Activated CD4-positive, CD25-positive, alpha-beta regulatory T cell treated with anti-CD3 and anti-CD28 coated beads, Interleukin-2, amount 50 U/mL, for 16 hours (primary cell): ENCODE results near the gene EGLN1.
"Not testable (repeated sequence)": the region's sequence is repeated elsewhere in the genome, so short reads cannot be mapped to it uniquely, and the experiment has no call there.

Source experiments
- DNase-seq: peaks from one replicate; pipeline ENCODE4 v3.0.0-alpha.2; 2020; ENCODE audit warnings: low read depth, low spot score

EGLN1 gene

DNA sequence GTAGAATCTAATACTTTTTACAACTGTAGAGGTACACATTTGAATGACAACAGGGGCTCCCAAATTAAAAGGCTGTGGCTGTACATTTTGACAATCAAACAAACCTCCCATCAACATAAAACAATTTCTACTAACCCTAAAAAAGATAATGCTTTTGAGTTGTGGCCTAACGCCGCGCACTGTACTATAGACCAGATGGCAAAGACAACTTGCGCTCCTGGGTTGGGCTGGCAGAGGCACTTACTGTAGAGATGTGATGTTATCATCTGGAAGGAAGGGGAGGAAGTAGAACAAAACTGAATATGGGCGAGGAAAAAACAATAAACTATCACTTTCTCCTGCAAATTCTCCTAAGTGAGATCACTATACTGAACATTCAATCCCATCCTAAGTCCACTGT is 57.9 kb downstream of the EGLN1 start:
- DNase-seq: no peak

DNA sequence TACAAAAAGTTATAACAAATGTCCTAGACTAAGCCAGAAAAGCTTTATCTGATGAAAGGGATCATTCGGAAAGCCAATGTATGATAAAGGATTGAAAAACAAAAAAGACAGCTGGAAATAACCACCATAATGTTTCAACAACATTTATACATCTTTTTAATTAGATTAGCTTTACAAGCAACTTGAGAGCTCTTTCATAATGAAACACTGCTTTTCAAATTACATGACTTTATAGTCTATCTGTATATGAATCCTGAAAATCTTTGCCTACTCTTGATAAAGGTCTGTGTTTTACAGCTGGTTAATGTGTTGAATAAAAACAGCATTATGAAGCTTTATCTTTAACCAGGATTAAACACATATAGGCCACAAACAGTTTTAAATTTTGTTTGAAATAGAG is 58.5 kb downstream of the EGLN1 start:
- DNase-seq: no peak

DNA sequence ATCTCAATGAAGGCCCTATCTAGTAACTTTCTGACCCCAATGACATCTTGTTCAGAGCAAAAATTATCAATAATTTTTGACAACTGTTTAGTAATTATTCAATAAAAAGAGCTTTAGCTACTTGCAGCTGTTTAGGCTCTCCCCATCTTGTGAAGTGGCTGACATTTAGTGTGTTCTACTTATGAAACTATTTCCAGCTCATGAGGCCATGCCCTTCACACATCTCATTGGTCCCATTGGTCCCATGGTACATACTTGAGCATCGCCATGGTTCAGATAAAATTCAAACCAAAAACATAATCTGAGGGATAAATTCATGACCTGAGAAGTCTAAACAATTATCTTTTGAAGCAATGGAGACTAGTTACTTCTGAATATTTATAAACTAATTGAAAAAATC is 59.8 kb downstream of the EGLN1 start:
- no peak for DNase-seq

DNA sequence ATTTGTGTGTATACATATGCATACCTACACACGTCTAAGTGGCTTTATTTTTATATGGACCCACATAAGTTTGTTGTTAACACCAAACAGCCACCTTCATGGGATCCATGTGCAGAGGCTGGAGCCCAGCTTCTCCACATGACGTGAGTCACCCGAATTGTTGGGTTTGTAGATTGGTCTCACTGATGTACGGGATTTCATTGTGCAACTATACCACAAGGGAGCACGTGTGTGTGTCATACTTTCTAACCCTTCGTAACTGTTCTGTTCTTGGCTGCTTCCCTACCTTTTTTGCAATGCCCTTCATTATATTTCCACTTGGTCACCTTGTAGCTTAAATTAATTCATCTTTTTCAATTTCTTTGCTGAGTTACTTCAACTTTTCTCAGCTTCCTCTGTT is 63.0 kb downstream of the EGLN1 start:
- no peak for DNase-seq

DNA sequence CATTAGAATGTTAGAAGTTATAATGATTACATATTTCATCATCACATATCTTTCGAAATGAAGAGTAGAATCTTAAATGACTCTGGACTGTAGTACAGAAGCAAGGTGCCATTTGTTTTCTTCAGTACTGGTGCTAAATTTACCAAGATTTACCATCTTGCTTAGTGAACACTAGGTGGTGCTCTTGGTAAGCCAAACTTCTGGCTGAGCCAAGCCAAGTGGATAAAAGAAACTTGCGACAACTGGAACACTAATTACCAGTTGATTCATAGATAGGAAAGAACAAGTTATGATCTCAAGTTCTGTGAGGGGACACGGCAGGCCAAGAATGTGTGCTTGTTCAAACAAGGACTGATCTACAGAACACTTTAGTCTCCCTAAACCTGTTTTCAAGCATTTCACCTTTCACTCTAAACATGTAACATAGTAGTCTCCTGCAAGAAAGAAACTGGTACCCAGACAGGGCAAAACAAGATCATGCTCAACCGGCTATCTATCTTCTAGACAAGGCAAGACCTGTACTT is 64.2 kb downstream of the EGLN1 start:
- no peak for DNase-seq

DNA sequence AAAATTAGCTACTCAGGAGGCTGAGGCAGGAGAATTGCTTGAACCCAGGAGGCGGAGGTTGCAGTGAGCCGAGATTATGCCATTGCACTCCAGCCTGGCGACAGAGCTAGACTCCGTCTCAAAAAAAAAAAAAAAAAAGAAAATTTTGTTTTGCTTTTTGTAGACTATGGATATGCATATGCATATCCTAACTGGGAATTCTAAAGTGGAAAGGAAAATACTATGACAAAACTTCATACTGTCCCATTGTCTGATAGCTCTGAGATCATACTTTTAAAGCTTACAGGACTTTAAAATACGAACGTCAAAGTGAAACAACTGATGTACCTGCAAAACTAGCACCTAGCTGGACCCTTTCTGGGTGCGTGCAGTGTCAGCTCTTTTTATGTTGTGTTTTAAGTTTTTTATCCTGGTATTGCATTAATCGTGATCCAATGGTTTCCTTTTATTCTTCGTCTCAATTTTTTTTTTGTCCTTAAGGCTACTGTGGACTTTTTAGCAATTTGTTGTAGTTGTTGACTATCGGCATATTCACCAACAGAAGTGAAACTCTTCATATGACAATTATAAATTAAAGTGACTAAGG is 64.8 kb downstream of the EGLN1 start:
- no peak for DNase-seq

DNA sequence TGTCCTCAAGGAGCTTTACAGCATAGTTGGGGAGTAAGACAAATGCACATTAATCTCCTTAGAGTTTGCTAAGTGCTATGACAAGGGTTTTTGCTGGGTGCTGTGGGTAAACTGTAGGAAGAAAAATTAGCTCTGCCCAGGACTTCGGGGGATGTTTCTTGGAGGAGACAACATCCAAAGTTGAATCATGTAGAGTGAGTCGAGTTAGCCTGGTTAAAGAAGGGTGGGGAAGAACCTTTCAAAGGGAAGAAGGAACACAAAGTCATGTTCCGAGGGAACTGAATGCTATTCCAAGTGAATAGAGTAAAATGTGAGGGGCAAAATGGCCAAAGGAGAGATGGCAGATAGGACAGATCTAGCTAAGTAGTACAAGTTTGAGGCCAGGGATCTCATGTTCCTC is 66.9 kb downstream of the EGLN1 start:
- no peak for DNase-seq

DNA sequence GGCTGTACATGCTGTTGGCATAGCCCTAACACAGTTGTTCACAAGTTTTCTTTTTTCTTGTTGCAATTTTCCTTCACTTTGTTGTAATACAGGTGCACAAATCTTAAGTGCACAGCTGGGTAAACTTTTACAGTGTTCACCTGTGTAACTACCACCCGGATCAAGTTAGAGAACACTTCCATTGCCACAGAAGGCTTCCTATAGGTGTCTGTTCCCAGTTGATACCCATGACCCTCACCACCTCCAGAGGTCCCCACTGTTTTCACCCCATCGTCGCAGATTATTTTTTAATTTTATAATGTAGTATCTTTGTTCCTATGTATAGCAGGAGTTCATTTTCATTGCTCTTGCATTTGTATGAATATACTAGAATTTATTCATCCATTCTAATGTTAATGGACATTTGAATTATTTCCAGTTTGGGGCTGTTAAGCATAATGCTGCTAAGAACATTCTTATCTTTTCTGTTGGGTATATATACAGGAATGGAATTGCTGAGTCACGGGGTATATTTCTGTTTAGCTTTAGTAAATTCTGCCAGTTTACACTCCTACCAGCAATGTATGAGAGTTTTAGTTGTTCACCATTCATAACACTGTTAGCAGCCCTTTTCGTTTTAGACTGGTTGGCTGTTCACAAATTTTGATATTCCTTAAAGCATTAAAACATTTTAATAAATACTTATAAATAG is 67.6 kb downstream of the EGLN1 start:
- DNase-seq: no peak

DNA sequence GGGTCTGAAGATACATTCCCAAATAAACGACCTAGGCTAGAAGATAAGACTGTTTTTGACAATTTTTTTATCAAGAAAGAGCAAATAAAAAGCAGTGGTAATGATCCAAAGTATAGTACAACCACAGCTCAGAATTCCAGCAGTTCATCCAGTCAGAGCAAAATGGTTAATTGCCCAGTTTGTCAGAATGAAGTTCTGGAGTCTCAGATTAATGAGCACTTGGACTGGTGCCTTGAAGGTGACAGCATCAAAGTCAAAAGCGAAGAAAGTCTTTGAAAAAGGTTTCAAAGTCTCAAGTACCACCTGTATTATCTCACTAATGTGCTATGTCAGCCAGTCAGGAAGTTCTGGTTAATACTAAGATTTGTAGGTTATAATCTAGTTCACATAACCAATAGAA is 69.0 kb downstream of the EGLN1 start:
- no peak for DNase-seq

DNA sequence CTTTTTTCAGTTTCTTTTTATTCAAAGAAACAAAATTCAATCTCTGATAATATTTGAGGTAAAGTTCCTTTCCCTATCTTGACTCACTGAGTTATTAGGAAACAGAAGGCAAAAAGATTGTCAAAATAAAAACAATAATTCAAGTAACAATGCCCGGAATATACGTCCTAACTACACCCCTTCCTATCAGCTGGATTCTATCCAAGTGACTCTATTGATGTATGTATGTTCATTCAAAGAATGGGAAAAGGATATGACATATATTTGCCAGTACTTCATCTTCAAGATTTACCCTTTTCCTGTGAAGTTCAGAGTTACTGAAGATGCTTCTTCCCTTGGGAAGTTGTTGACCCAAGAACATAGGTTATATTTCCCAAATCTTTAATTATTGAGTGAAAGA is 70.3 kb downstream of the EGLN1 start:
- DNase-seq: no peak

DNA sequence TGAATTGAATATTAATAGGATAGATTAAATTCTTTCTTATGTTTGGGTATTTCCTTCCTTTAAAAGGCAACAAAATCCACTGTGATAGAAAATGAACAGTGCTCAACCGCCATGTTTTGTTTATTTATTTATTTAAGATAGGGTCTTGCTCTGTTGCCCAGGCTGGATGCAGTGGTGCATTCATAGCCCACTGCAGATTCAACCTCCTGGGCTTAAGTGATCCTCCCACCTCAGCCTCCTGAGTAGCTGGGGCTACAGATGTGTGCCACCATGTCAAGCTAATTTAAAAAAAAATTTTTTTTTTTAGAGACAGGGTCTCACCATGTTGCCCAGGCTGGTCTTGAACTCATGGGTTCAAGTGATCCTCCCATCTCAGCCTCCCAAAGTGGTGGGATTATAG is 73.2 kb downstream of the EGLN1 start:
- DNase-seq: not testable (repeated sequence)

DNA sequence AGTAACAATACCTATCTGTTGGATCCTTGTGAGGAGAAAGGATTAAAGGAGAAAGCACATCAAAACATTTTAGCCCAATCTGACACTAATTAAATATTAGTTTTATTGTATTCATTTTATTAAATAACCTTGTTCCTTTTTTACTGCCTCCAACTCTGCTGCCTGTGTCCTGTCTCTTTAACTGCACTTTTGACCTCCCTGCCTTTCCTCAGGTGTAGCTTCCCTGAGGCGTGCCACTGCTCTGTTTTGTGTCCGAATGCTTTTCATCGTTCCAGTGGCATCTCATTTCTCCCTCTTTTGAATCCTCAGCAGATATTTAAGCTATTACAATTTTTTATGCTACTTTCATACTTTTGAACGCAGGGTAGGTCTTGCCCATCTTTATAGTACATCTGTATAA is 73.6 kb downstream of the EGLN1 start:
- DNase-seq: no peak

DNA sequence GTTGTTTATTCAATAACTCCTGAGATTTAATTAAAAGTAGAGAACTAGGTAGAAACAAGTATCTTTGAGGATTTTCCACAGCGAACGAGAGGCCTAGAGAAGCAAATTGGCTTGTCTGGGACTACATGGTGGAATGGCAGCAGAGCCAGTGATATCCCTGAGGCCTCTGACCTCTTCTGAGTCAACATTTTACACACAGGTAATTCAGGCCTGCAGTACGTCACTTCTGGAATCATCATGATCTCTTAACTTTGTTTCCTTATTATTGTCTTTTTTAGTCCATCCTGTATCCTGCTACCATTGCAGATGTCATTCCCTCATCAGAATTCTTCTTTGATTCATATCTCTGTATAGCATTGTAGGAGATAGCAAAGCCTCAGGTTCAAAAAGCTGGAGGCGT is 74.1 kb downstream of the EGLN1 start:
- DNase-seq: no peak

DNA sequence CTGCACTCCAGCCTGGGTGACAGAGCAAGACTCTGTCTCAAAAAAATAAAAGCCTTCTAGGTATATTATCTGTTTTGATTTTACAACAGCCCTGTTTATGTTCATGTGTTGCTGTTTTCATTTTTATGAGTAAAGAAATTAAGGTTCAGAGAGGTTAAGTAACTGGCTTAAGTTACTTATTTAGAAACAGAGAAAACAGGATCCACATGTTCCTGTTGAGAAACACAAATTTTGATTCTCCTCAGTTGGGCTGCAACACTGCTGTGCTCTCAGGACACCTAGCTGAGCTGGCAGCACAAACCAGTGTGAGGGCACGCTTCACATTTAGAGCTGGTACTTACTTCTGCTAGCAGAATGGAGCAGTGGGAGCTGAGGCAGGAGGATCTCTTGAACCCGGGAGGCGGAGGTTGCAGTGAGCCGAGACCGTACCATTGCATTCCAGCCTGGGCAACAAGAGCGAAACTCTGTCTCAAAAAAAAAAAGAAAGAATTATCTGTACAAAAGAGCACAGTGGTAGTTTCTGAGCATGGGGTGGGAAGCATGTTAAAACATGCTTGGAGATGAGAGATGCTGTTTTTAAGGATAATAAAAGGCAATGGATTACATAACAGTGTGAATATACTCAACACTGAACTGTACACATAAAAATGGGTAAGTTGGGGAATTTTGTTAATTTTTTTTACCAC is 81.6 kb downstream of the EGLN1 start:
- no peak for DNase-seq

DNA sequence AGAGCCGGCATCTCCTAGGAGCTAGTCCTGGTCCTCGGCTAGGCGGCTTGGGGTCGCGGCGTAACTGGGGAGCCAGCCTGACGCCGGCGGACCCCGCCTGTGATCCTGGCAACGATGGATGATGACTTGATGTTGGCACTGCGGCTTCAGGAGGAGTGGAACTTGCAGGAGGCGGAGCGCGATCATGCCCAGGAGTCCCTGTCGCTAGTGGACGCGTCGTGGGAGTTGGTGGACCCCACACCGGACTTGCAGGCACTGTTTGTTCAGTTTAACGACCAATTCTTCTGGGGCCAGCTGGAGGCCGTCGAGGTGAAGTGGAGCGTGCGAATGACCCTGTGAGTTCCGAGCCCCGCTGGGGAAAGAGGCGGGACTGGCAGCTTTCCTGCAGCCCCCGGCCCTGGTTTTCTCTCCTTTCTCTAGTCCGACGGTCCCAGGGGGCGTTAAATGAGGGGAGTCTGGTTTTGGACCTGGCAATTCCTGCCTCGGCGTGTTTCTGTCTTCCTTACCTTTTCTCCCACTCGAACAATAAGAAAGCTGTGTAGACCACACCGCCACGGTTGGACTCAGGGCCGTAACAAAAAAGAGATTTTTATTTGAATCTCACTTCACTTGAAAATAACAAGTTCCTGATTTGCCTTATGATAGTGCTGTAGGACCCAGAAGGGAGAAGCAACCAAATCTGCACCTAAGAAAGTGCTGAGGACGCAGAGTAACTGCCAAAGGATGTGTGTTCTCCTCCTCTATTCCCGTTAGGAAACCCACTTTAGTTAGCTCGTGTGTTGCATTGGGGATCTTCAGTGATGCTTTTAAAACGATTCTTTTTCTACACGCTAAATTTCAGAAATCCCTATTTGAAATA is 83.6 kb downstream of the EGLN1 start, which contains the start of gene SPRTN:
SPRTN (plus strand) TSS at position 24 of the 859 bp plus-strand sequence; CDS start at position 115, 91 bp downstream.
- no peak for DNase-seq

DNA sequence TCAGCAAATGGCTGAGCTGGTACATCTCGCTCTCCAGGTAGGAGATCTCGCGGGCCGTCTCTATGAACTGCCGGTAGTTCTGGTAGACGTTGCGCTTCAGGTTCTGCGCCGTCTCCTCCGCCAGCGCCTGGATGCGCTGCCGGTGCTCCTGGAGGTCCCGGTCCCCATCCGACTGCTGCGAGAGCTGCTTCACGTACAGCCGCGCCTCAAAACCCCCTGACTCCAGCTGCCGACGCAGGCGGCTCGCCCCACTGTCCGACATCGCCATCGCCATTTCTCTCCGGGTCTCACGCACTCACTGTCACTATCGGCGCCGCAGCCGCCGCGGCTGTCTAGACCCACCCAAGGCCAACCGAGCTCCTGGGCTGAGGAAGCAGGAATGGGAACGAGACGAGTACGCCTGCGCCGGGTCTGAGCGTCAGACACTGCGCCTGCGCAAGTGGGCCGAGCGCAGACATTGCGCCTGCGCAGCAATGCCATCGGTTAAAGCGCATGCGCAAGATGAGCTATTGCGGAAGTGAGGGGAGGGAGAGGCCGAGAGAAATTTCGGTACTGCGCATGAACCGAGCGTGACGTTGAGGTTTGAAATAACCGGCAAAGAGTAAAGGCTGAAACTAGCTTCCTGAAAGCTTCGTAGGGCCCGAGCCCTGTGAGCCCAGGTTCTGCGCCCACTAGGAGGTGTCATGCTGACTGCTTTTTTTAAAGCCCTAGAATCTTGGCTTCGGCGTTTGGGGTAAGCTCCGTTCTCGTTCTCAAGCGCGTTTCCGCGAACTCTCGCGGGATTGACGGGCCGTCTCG is 84.4 kb downstream of the EGLN1 start, which contains the start of gene EXOC8:
EXOC8 (minus strand) TSS at position 381 of the 798 bp plus-strand sequence; CDS start at position 274, 107 bp downstream.
- peak; percentile 99 for DNase-seq

DNA sequence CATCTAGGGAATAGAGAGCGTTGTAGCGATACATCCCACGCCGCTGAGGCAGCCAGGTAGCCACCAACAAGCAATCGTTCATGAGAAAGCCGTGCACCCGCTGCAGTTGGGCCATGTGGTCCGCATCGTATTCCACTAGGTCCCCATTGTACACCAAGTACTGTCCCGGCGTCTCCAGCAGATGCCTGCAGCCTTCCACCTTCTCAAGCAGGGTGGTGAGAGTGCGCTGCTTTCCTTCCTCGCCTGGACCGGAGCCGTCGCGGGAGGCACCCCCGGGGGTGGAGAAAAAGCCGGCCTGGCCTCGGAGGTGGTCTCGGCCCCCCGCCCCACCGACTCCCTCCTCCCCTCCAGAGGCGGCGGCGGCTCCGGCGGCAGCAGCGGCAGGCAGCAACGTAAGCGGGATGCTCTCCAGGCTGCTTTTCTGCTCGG is 85.0 kb downstream of the EGLN1 start:
- DNase-seq: no peak

DNA sequence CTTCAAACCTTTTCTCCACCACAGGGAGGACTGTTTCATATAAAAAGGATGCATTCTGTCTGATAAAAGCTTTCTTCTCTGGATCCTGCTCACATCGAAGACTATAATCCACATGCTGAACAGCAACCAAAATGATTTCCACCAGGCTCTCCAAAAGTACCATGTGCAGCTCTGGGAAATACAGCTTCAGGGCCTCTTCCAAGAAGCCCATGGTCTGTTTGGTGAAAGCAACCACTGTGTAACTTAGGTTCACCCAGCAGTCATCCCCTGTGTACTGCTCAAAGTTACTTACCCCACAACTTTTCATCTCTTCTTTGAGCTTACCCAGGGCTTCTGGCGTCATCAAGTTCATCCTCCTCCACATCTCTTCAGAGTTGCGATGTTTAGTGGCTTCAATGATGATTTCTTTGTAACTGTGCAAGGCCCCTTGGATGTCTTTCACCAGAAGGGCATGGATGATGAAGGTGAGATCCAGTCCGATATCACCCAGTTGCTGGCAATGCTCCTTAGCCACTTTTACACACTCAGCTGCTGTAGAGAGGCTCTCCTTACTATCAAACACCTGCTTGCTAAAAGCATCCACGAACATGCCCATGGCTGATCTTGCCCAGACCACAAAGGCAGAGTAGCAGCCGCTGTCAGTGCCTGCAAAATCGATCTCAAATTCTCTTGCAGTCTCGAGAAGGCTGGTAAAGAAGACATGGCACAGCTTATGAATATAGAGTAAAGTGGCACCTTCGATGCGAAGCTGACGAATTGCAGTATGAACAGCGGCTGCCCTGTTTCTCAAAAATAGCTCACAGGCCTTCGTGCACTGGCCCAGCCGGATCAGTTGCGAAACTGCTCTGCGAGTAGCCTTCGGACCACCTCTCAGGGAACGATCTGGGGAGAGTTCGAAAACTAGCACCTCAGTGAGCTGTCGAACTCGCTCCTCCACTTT is 86.2 kb downstream of the EGLN1 start:
- no peak for DNase-seq

DNA sequence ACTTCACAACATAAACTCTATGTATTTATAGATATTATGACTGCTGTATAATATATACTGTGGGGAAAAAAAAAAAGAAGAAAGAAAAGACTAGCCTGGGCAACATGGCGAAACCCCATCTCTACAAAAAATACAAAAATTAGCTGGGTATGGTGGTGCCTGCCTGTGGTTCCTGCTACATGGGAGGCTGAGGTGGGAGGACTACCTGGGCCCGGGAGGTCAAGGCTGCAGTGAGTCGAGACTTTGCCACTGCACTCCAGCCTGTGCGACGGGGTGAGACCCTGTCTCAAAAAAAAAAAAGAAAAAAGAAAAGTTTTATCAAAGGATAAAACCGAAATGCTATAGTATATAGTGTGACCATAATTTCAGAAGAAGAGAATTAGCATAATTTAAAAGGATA is 87.1 kb downstream of the EGLN1 start:
- DNase-seq: no peak
